Stimulated activated naive CD4-positive, alpha-beta T cell (primary cell): ENCODE data around the gene CFAP46.
"Not testable (repeated sequence)": the region's sequence is repeated elsewhere in the genome, so short reads cannot be mapped to it uniquely, and the experiment has no call there.

Experiments used
- DNase-seq, 6 experiments: peaks; one replicate each; lab custom pipeline; 2025; lab: John Stamatoyannopoulos, UW

Gene CFAP46

DNA sequence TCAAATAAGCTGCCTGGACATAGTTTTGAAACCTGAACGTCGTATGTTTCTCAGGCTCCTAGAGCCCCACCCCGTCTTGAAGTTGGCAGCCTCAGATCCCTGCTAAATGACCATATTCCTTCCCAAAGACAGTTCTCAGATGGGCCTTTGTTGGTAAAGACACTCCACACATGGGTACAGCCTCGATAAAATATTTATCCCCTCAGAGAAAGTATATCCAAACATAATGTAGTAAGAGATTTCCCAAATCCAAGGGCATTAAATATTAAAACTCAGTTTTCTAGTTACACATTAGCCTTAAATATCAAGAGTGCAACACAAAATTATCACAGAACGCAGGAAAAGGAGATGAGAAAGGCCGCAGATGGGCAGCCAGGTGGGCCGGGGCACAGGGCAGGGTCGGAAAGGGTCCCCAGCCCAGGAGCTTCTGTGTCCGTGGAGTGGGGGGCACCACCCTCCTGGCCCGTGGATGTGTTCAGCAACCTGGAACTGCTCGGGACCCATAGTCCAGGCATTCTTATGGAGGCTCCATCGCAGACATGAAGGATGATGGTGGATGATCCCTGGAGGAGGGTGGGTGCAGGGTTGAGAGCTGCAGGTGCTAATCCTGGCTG, 1.5 kb upstream of the CFAP46 start:
- no peak for DNase-seq

GRCh38 chr10:132943058-132943790, 854 bp upstream of the CFAP46 start:
- no peak for DNase-seq

DNA sequence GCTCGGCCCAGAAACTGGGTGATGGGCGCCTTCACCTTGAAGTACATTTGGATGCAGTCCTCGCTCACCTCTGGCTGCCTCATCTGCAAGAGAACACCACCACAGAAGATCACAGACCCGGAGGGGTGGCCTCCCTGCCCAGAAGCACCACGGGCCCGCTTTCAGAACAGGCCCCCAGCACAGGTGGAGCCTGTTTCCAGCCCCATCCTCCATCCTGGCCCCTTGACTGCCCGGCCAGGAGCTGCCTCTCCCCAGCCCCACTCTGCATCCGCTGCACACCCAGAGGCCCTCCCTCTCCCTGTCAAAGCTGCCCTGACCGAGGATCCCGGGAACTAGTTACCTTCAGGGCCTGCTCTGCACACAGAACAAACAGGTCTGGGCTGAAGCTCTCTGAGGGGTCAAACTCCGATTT, 724 bp downstream of the CFAP46 start:
- no peak for DNase-seq

- DNase-seq: no peak
Measured at GRCh38 chr10:132940791-132941465, 1.4 kb downstream of the CFAP46 start.

GRCh38 chr10:132939957-132940790, 2.2 kb downstream of the CFAP46 start:
- no peak for DNase-seq

GRCh38 chr10:132939378-132939955, 2.9 kb downstream of the CFAP46 start:
- DNase-seq: no peak

GRCh38 chr10:132938472-132939339, 3.7 kb downstream of the CFAP46 start:
- no peak for DNase-seq

DNA sequence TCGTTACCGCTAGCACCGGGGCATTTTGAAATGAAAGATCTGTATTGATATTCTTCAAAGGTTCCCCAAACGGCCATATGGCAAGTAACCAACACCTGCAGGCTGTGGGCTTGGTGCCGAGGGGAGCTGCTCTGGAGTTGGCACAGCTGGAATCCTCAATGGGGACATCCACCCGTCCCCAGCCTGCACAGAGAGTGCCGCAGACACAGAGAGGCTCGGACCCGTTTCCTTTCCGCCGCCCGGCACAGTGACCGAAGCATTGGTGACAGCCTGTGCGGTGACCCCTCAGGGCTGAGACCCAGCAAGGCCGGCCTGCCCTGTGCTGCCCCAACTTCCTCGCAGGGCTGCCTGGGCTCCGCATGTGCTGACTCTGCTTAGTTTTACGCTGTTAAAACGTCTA, 4.5 kb downstream of the CFAP46 start:
- DNase-seq: no peak

- no peak for DNase-seq
Measured at GRCh38 chr10:132934953-132935352, 7.4 kb downstream of the CFAP46 start.

- no peak for DNase-seq
Measured at GRCh38 chr10:132933308-132934042, 8.9 kb downstream of the CFAP46 start.

- no peak for DNase-seq
Measured at GRCh38 chr10:132932461-132933307, 9.7 kb downstream of the CFAP46 start.

GRCh38 chr10:132931258-132932250, 10.8 kb downstream of the CFAP46 start:
- not testable (repeated sequence) for DNase-seq

DNA sequence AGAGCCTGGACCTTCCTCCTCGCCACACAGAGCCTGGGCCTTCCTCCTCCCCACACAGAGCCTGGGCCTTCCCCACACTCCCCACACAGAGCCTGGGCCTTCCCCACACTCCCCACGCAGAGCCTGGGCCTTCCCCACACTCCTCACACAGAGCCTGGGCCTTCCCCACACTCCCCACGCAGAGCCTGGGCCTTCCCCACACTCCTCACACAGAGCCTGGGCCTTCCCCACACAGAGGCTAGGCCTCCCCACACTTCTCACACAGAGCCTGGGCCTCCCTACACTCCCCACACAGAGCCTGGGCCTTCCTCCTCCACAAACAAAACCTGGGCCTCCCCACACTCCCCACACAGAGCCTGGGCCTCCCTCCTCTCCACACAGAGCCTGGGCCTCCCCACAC, 11.7 kb downstream of the CFAP46 start:
- not testable (repeated sequence) for DNase-seq

DNA sequence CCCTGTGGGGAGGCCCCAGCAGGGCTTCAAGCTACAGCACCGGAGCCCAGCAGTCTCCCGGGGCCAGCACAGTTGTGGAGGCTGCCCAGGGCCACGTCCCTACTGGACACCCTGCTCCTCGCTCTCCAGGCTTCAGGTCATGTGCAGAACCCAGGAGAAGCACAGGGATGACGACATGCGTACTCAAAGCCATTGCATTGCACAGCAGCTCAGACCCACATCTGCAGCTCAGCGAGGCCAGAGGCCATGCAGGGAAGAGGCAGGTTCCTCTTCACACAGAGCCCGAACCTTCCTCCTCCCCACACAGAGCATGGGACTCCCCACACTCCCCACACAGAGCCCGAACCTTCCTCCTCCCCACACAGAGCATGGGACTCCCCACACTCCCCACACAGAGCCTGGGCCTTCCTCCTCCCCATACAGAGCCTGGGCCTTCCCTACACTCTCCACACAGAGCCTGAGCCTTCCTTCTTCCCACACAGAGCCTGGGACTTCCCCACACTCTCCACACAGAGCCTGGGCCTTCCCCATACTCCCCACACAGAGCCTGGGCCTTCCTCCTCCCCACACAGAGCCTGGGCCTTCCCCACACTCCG, 12.3 kb downstream of the CFAP46 start:
- no peak for DNase-seq

- DNase-seq: no peak
Measured at GRCh38 chr10:132929480-132929879, 12.9 kb downstream of the CFAP46 start.

DNA sequence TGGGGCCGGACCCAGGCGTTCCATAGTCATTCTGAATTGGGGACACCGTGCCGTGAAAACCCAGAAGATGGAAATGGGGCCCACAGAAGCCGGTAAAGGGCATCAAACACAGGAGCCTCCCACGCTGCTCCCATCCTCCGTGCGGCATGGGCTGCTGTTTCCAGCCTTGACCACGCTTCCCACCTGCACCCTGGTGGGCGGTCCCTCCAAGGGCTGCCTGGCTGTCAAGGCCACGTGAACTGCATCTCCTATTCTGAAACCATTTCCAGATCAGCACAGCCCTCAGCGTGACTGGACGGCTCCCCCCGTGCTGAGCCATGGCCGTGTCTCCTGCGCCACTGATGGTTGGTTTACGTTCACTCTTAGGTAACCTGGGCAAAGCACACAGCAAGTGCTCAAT, 14.1 kb downstream of the CFAP46 start:
- DNase-seq: no peak

GRCh38 chr10:132927824-132928223, 14.5 kb downstream of the CFAP46 start:
- DNase-seq: no peak
